ENCODE results near the gene SOD3.

GRCh38 chr4:24768604-24769003, 26.8 kb upstream of the SOD3 start:
- TF ChIP-seq, protein P1, sequence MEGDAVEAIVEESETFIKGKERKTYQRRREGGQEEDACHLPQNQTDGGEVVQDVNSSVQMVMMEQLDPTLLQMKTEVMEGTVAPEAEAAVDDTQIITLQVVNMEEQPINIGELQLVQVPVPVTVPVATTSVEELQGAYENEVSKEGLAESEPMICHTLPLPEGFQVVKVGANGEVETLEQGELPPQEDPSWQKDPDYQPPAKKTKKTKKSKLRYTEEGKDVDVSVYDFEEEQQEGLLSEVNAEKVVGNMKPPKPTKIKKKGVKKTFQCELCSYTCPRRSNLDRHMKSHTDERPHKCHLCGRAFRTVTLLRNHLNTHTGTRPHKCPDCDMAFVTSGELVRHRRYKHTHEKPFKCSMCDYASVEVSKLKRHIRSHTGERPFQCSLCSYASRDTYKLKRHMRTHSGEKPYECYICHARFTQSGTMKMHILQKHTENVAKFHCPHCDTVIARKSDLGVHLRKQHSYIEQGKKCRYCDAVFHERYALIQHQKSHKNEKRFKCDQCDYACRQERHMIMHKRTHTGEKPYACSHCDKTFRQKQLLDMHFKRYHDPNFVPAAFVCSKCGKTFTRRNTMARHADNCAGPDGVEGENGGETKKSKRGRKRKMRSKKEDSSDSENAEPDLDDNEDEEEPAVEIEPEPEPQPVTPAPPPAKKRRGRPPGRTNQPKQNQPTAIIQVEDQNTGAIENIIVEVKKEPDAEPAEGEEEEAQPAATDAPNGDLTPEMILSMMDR (optimal IDR thresholded peaks at IDR 0.05 in 1 of 3, IDR thresholded peaks at IDR 0.05 in 1 of 3, conservative IDR thresholded peaks at IDR 0.05 in 1 of 3; ENCODE audit: extremely low read depth in 1 of 3, insufficient read depth in 2 of 3, low read length in 3 of 3), result no peak
- no peak for TF ChIP-seq EZH2 (IDR thresholded peaks at IDR 0.05; ENCODE audit: low read length)
